ENCODE results near the gene WDR27. TPM values are rescaled to one million over a fixed set of nuclear protein-coding genes. Genes with fewer than 3 reads are reported as not detected.
A peak's percentile ranks its signal among the peaks of the same experiment; 100 is the strongest.

WDR27 gene
- total RNA-seq, 1 donor from 2014 or later: 59.0 TPM

DNA sequence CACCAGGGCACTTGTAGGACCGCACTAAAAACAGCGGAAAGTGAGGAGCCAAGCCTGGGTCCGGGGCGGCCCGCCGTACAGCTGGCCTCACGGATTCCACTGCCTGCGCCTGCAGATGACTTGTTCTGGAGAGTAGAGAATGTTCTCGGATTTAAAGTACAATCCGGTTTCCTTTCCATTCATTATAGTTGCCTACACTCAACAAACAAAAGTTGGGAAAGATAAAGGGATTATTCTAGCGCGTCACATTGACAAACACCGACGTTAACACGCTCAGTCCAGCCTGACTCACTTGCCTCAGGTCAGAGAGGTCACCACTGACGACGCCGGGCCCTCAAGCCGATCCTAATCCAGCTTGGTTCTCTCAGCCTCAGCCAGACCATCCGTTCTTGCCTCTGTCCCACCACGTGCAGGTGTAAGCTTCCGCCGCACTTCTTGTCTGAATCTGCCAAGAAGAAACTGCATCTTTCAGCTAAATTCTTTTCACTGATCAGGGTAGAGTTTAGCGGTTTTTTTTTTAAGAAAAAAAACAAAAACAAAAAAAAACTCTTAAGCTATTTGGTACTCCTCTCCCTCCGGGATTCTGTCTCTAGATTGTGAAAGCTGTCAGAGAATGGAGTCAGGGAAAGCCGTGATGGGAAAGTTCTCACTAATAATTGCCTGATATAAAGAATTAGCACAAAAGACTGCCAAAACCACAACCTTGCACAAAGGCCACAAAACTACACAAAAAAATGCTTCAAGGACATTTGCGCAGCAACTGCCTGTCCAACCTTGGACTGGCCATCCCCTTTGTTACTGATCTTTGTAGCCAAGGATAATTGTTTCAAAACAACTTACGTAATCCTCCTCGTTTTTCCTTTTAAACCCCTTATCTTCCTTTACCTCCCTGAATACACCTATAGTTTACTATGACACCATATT, 23.6 kb upstream of the WDR27 start:
- DNase-seq (ENCODE audit: low spot score): peak; percentile 39
- H3K36me3 Mint-ChIP-seq (ENCODE audit: low read depth, unreplicated experiment): peaks cover 5% of the 10 kb centered on the region
- no peaks in the 10 kb centered on the region for H3K9me3 Mint-ChIP-seq (ENCODE audit: unreplicated experiment)
- peaks cover 25% of the 10 kb centered on the region for H3K4me1 Mint-ChIP-seq (ENCODE audit: unreplicated experiment)
- H3K27me3 Mint-ChIP-seq (ENCODE audit: unreplicated experiment): peaks cover 8% of the 10 kb centered on the region
- no peak for TF ChIP-seq CTCF (IDR thresholded peaks at IDR 0.05; ENCODE audit: unreplicated experiment)
- peak overlapping the region; percentile 93 for H3K4me3 Mint-ChIP-seq (ENCODE audit: unreplicated experiment)
- H3K27ac Mint-ChIP-seq (ENCODE audit: unreplicated experiment): peak overlapping the region; percentile 79

GRCh38 chr6:169724494-169725124, 22.8 kb upstream of the WDR27 start, which contains the start of gene PHF10:
TSS of gene PHF10 (minus strand) at chr6:169724500. CDS start at chr6:169723931, 569 bp downstream.
- Mint-ChIP-seq H3K9me3 (ENCODE audit: unreplicated experiment) (no peaks in the 10 kb centered on the region), H3K36me3 (ENCODE audit: low read depth, unreplicated experiment) (peaks cover 5% of the 10 kb centered on the region)
- TF ChIP-seq CTCF (IDR thresholded peaks at IDR 0.05; ENCODE audit: unreplicated experiment): no peak

GRCh38 chr6:169723991-169724493, 22.2 kb upstream of the WDR27 start:
- TF ChIP-seq CTCF (IDR thresholded peaks at IDR 0.05; ENCODE audit: unreplicated experiment): no peak
- Mint-ChIP-seq H3K36me3 (ENCODE audit: low read depth, unreplicated experiment) (peaks cover 5% of the 10 kb centered on the region), H3K9me3 (ENCODE audit: unreplicated experiment) (no peaks in the 10 kb centered on the region), H3K4me1 (ENCODE audit: unreplicated experiment) (peaks cover 25% of the 10 kb centered on the region), H3K4me3 (ENCODE audit: unreplicated experiment) (no peak overlapping the region), H3K27ac (ENCODE audit: unreplicated experiment) (no peak overlapping the region), H3K27me3 (ENCODE audit: unreplicated experiment) (peaks cover 8% of the 10 kb centered on the region)
- peak; percentile 44 for DNase-seq (ENCODE audit: low spot score)

More at GRCh38 chr6:169724494-169725124, 22.8 kb upstream of the WDR27 start, which contains the start of gene PHF10:
- peaks cover 25% of the 10 kb centered on the region for H3K4me1 Mint-ChIP-seq (ENCODE audit: unreplicated experiment)
- peak; percentile 68 for DNase-seq (ENCODE audit: low spot score)
- H3K27ac Mint-ChIP-seq (ENCODE audit: unreplicated experiment): peak within 1 kb of the TSS; percentile 79
- H3K4me3 Mint-ChIP-seq (ENCODE audit: unreplicated experiment): peak within 1 kb of the TSS; percentile 93
- peaks cover 8% of the 10 kb centered on the region for H3K27me3 Mint-ChIP-seq (ENCODE audit: unreplicated experiment)

GRCh38 chr6:169723200-169723909, 21.5 kb upstream of the WDR27 start:
- H3K27me3 Mint-ChIP-seq (ENCODE audit: unreplicated experiment): peaks cover 8% of the 10 kb centered on the region
- H3K27ac Mint-ChIP-seq (ENCODE audit: unreplicated experiment): peak overlapping the region; percentile 2
- H3K36me3 Mint-ChIP-seq (ENCODE audit: low read depth, unreplicated experiment): peaks cover 5% of the 10 kb centered on the region
- DNase-seq (ENCODE audit: low spot score): peak; percentile 50
- H3K9me3 Mint-ChIP-seq (ENCODE audit: unreplicated experiment): no peaks in the 10 kb centered on the region
- H3K4me1 Mint-ChIP-seq (ENCODE audit: unreplicated experiment): peaks cover 25% of the 10 kb centered on the region
- H3K4me3 Mint-ChIP-seq (ENCODE audit: unreplicated experiment): peak overlapping the region; percentile 93
- no peak for TF ChIP-seq CTCF (IDR thresholded peaks at IDR 0.05; ENCODE audit: unreplicated experiment)
